GM12864 (cell line): ENCODE measurements around the gene GUCA2B.

Source experiments
- DNase-seq: peaks from one replicate; pipeline ENCODE4 v3.0.0-alpha.2; 2011; ENCODE audit warnings: low read depth
- H3K4me3 ChIP-seq: 2 replicates; pipeline ENCODE4 v1.5.1; 2011; ENCODE audit warnings: mild to moderate bottlenecking, low read depth, low read length, control low read depth
- CTCF ChIP-seq: IDR thresholded peaks from 2 replicates; pipeline ENCODE4 v1.5.1; 2011; ENCODE audit warnings: low read depth, mild to moderate bottlenecking, moderate library complexity, low read length, control low read depth, inconsistent platforms; ENCODE audit errors: missing control alignments

Gene GUCA2B

DNA sequence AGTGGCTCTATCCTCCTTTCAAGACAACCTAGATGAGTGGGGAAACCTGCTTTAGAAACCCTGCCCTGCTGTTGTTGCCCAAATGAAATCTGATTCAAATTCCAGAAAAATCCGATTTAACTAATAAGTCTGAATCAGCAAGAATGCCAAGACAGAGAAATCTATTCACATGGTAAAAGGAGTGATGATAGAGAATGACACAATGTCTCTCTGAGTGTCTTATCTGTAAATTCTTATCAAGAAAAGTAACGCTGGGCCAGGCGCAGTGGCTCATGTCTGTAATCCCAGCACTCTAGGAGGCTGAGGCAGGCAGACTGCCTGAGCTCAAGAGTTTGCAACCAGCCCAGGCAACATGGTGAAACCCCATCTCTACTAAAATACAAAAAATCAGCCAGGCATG is 25.0 kb downstream of the GUCA2B start:
- no peak for DNase-seq
- no peak for TF ChIP-seq CTCF

DNA sequence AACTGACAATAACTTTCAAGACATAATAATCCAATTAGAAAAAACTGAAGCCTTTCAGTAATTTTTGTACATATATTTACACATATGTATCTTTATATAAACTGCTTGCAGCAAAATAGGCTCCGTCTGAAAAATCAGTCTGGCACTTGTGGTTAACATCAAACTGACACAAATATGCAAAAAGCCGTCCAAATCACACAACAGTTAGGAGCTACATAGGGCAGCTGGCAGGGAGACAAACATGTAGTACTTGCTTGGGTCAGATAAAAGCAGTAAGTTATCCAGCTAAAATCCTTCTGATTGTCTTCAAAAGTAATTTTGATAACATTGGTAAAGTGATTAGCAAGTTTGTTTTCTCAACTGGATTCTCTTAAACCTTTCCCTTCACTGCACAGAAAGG is 26.1 kb downstream of the GUCA2B start:
- no peak for TF ChIP-seq CTCF
- DNase-seq = no peak
- H3K4me3 ChIP-seq = no peak overlapping the region

More for the DNA sequence above, 25.0 kb downstream of the GUCA2B start:
- no peak overlapping the region for H3K4me3 ChIP-seq

DNA sequence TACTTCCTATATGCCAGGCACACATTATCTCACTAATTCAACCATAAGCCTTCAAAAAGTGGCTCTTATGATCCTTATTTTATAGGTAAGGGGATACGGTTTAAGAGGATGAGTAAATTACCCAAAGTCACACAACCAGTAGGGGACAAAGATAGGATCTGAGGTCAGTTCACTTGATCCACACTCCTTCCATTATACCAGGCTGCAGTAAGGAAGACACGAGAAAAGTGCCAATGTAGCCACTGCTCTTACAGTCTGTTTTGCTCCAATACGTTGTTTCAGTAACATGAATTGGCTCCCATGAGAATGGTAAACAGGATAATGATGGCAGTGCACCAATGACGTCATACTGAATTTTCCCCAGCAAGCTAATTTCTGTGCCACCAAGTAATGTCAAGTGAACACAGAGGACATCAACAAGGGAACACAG is 26.7 kb downstream of the GUCA2B start:
- no peak for TF ChIP-seq CTCF
- DNase-seq = no peak
- no peak overlapping the region for H3K4me3 ChIP-seq

GRCh38 chr1:42181687-42182086 is 28.5 kb downstream of the GUCA2B start:
- DNase-seq = no peak
- TF ChIP-seq CTCF = no peak
- no peak overlapping the region for H3K4me3 ChIP-seq

- no peak for DNase-seq
- no peak for TF ChIP-seq CTCF
These were observed 30.2 kb downstream of the GUCA2B start for GRCh38 chr1:42183210-42183956.

GRCh38 chr1:42183957-42184268 is 30.7 kb downstream of the GUCA2B start:
- no peak overlapping the region for H3K4me3 ChIP-seq
- no peak for TF ChIP-seq CTCF
- no peak for DNase-seq

More at GRCh38 chr1:42183210-42183956, 30.2 kb downstream of the GUCA2B start:
- H3K4me3 ChIP-seq = no peak overlapping the region

GRCh38 chr1:42184616-42185015 is 31.4 kb downstream of the GUCA2B start:
- no peak for TF ChIP-seq CTCF
- no peak for DNase-seq
- no peak overlapping the region for H3K4me3 ChIP-seq
